Endothelial cell of umbilical vein (primary cell): ENCODE measurements around the gene DOLPP1. TPM values are rescaled to one million over a fixed set of nuclear protein-coding genes. Genes with fewer than 3 reads are reported as not detected.

ENCODE experiments used
- BruUV-seq: library from RNA; stranded (reverse); fragments of 400-500 nt; replicated peaks from 2 replicates; lab custom pipeline; 2021; lab: Mats Ljungman, UMichigan
- CTCF ChIA-PET: fragments of 300-600, 350-600 bp; sonication (Branson Sonifier 250); formaldehyde crosslinking; loops from one replicate; lab custom pipeline; 2021; ENCODE audit warnings: antibody characterized with exemption, inconsistent platforms; lab: Charles Lee
- POLR2A ChIA-PET: fragments of 300-600, 350-600 bp; sonication (Branson Sonifier 250); formaldehyde crosslinking; loops from one replicate; lab custom pipeline; 2021; ENCODE audit warnings: antibody characterized with exemption, inconsistent platforms; lab: Charles Lee
- DNase-seq: peaks from one replicate; pipeline ENCODE4 v3.0.0-alpha.2; 2011; ENCODE audit warnings: low read depth, low spot score
- FAIRE-seq: peaks from 2 replicates; lab custom pipeline; 2011; peaks lifted over from hg19 to GRCh38; lab: Jason Lieb, UNC
- H2AFZ ChIP-seq: 2 replicates; pipeline ENCODE4 v1.6.0; 2012; ENCODE audit warnings: low read depth, low read length, control low read depth, inconsistent platforms
- H3K27ac ChIP-seq: 2 replicates; pipeline ENCODE4 v1.5.1; 2011; ENCODE audit warnings: low read depth, mild to moderate bottlenecking, control low read depth, low read length, moderate library complexity; ENCODE audit not compliant: insufficient read depth
- H3K27me3 ChIP-seq, 2 experiments: 2 replicates each; pipeline versions ENCODE4 v1.6.0 to v1.6.1; 2011; ENCODE audit warnings: low read length in 2 of 2, mixed read lengths in 1 of 2; ENCODE audit not compliant: control insufficient read depth in 2 of 2, insufficient read depth in 2 of 2
- H3K36me3 ChIP-seq, 2 experiments: 2 replicates in 1 of 2; 3 replicates in 1 of 2; pipeline ENCODE4 v1.5.1; 2011; ENCODE audit warnings: low read length in 2 of 2, mild to moderate bottlenecking in 1 of 2, moderate library complexity in 1 of 2; ENCODE audit not compliant: control insufficient read depth in 2 of 2, insufficient read depth in 2 of 2; ENCODE audit errors: extremely low read depth in 1 of 2
- H3K4me1 ChIP-seq: 3 replicates; pipeline ENCODE4 v1.5.1; 2011; ENCODE audit warnings: mild to moderate bottlenecking, low read length; ENCODE audit not compliant: control insufficient read depth, insufficient read depth; ENCODE audit errors: extremely low read depth
- H3K4me2 ChIP-seq: 2 replicates; pipeline ENCODE4 v1.6.1; 2011; ENCODE audit warnings: low read length, control low read depth, mixed read lengths; ENCODE audit not compliant: insufficient read depth
- H3K4me3 ChIP-seq, 3 experiments: fragments of 200-600 bp in 1 of 3; sonication (generic), shearing (Covaris generic) in 1 of 3; replicated peaks in 1 of 3; 2 replicates each; pipeline ENCODE4 v1.5.1; 2011 to 2016; ENCODE audit warnings: control low read depth in 3 of 3, low read length in 3 of 3, mild to moderate bottlenecking in 2 of 3, inconsistent platforms in 1 of 3, low read depth in 1 of 3, moderate library complexity in 1 of 3; ENCODE audit not compliant: insufficient read depth in 1 of 3
- H3K79me2 ChIP-seq: 2 replicates; pipeline ENCODE4 v1.6.0; 2012; ENCODE audit warnings: low read length, inconsistent platforms; ENCODE audit not compliant: control insufficient read depth, insufficient read depth
- H3K9ac ChIP-seq: replicated peaks from 2 replicates; pipeline ENCODE3; 2011; ENCODE audit warnings: low read length, control low read depth; ENCODE audit not compliant: insufficient read depth; ENCODE audit errors: extremely low read depth
- H3K9me1 ChIP-seq: replicated peaks from 3 replicates; pipeline ENCODE4 v1.6.0; 2011; ENCODE audit warnings: mild to moderate bottlenecking, low read length; ENCODE audit not compliant: control insufficient read depth, insufficient read depth; ENCODE audit errors: extremely low read depth
- H3K9me3 ChIP-seq: replicated peaks from 2 replicates; pipeline ENCODE4 v1.5.1; 2012; ENCODE audit warnings: low read length, inconsistent platforms; ENCODE audit not compliant: control insufficient read depth, insufficient read depth
- H4K20me1 ChIP-seq: replicated peaks from 2 replicates; pipeline ENCODE3; 2011; ENCODE audit warnings: mild to moderate bottlenecking, low read length; ENCODE audit not compliant: control insufficient read depth, insufficient read depth; ENCODE audit errors: extremely low read depth
- CTCF ChIP-seq, 2 donors: IDR thresholded peaks; 1 replicate in 1 of 2; 2 replicates in 1 of 2; pipeline ENCODE4 v1.5.1; 2011; ENCODE audit warnings: low read length in 2 of 2, mild to moderate bottlenecking in 2 of 2, moderate library complexity in 2 of 2, control low read depth in 1 of 2, inconsistent platforms in 1 of 2, low read depth in 1 of 2; ENCODE audit not compliant: insufficient read depth in 1 of 2; ENCODE audit errors: extremely low read depth in 1 of 2
- EZH2 ChIP-seq: IDR thresholded peaks from 2 replicates; pipeline ENCODE4 v1.6.1; 2012; ENCODE audit warnings: borderline replicate concordance, low read depth, mild to moderate bottlenecking, moderate library complexity, low read length, inconsistent platforms; ENCODE audit not compliant: severe bottlenecking
- FOS ChIP-seq: IDR thresholded peaks from 2 replicates; pipeline ENCODE4 v1.6.1; 2011; ENCODE audit warnings: mild to moderate bottlenecking, low read length, moderate library complexity, borderline replicate concordance; ENCODE audit not compliant: insufficient read depth
- GATA2 ChIP-seq: IDR thresholded peaks from 2 replicates; pipeline ENCODE4 v1.7.0; 2011; ENCODE audit warnings: low read depth, mild to moderate bottlenecking, moderate library complexity, mixed read lengths, low read length; ENCODE audit not compliant: insufficient read length, insufficient read depth
- JUN ChIP-seq: IDR thresholded peaks from 2 replicates; pipeline ENCODE4 v1.6.1; 2011; ENCODE audit warnings: borderline replicate concordance, low read depth; ENCODE audit not compliant: insufficient read length, insufficient read depth
- MAX ChIP-seq: IDR thresholded peaks from 2 replicates; pipeline ENCODE4 v1.6.1; 2011; ENCODE audit not compliant: insufficient read depth, insufficient read length
- MYC ChIP-seq: IDR thresholded peaks from one replicate; pipeline ENCODE4 v1.6.1; 2011; ENCODE audit warnings: mild to moderate bottlenecking, low read depth, low read length
- POLR2A ChIP-seq: IDR thresholded peaks from 2 replicates; pipeline ENCODE4 v1.6.1; 2012; ENCODE audit warnings: low read depth, mild to moderate bottlenecking, control low read depth, low read length
- POLR2AphosphoS5 ChIP-seq: IDR thresholded peaks from 2 replicates; pipeline ENCODE4 v1.6.1; 2012; ENCODE audit warnings: low read depth, mild to moderate bottlenecking, control low read depth, low read length, moderate library complexity; ENCODE audit not compliant: insufficient read depth
- dilution Hi-C: fragments of 300-500 bp; cut with MboI; formaldehyde crosslinking; loops from one replicate; pipeline ENCODE4 v1.15.0; 2019; ENCODE audit warnings: low sequenced_read_pairs; ENCODE audit not compliant: extremely low pct_ligation_motif_present
- intact Hi-C: fragments of 100-400 bp; cut with micrococcal nuclease; formaldehyde crosslinking; loops from one replicate; pipeline ENCODE4 v1.10.0; 2022
- polyA plus RNA-seq, 4 experiments: library from polyadenylated mRNA; depleted of rRNA in 3 of 4; stranded (reverse) in 3 of 4; unstranded in 1 of 4; fragments of >200 nt; gene quantifications; 2 replicates each; pipeline versions ENCODE4 v1.2.1 to v1.2.3, GENCODE V29; 2011 to 2012; ENCODE audit warnings: missing spikeins in 1 of 4
- total RNA-seq: library from RNA; stranded (reverse); gene quantifications from 2 replicates; pipeline ENCODE4 v1.2.3, GENCODE V29; 2021

Gene DOLPP1
- total and polyA plus RNA-seq, 2 donors (not counting 3 experiments of a cell fraction or from before 2014, with no cell fraction given), result 17.7 to 28.3 TPM

GRCh38 chr9:129136446-129137035 is 55.6 kb downstream of the DOLPP1 start:
- no peak overlapping the region for H2AFZ ChIP-seq
- CTCF ChIA-PET, result interaction anchor here (0.5 to 12.6 kb wide), 5 partner anchors 11 to 488 kb away, joined by 3 to 232 read pairs (median 4); partner anchors contain the start of genes C9orf50 and NTMT1
- H3K36me3 ChIP-seq, result peaks cover 6 to 13% of the 10 kb centered on the region in 2 experiments
- H3K4me2 ChIP-seq, result no peak overlapping the region
- H4K20me1 ChIP-seq, result no peaks in the 10 kb centered on the region
- intact Hi-C loops (loop anchor here (5.0 kb wide), 1 partner anchor 646 kb away; no protein-coding TSS in a partner anchor), dilution Hi-C loops (no loop called here)
- no peaks in the 10 kb centered on the region for H3K27me3 ChIP-seq
- no peaks in the 10 kb centered on the region for H3K79me2 ChIP-seq
- BruUV-seq, result no TSS peak
- no peak overlapping the region for H3K4me3 ChIP-seq
- H3K9me3 ChIP-seq, result no peaks in the 10 kb centered on the region
- FAIRE-seq, result no peak
- TF ChIP-seq JUN, result no peak
- no peak for TF ChIP-seq MAX
- no peak for TF ChIP-seq MYC
- no peak for TF ChIP-seq EZH2
- no peak for TF ChIP-seq CTCF (IDR thresholded peaks at IDR 0.05; ENCODE audit: extremely low read depth in 1 of 2, insufficient read depth in 1 of 2, low read depth in 1 of 2, low read length in 2 of 2)
- TF ChIP-seq FOS, result no peak
- TF ChIP-seq GATA2, result no peak
- no peak for TF ChIP-seq POLR2A
- no peak for TF ChIP-seq POLR2AphosphoS5
- no peaks in the 10 kb centered on the region for H3K9me1 ChIP-seq
- no peak for DNase-seq
- POLR2A ChIA-PET, result no interaction called here
- peaks cover 30% of the 10 kb centered on the region for H3K4me1 ChIP-seq
- no peak overlapping the region for H3K27ac ChIP-seq
- H3K9ac ChIP-seq, result no peak overlapping the region
